ENCODE measurements around the gene GLP2R.

DNA sequence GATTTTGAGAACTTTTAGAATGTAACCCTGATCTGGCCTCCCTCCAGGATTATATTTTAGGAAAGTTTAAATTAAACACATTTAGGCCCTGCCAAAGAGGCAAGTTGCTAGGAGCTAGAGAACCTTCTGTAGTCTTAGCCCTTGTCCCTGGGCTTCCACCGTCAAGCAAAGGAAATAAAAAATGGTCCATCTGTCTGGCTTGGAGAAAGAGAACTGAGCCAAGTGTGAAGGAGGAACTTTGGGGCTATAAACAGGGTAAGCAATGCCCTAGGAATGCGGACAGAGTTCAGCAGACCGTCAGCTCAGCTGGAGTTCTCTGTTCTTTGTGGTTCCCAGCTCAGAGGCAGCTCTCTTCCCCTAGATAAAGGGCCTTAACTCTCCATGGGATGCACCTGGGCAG is 49.7 kb downstream of the GLP2R start:
- TF ChIP-seq, protein P1, sequence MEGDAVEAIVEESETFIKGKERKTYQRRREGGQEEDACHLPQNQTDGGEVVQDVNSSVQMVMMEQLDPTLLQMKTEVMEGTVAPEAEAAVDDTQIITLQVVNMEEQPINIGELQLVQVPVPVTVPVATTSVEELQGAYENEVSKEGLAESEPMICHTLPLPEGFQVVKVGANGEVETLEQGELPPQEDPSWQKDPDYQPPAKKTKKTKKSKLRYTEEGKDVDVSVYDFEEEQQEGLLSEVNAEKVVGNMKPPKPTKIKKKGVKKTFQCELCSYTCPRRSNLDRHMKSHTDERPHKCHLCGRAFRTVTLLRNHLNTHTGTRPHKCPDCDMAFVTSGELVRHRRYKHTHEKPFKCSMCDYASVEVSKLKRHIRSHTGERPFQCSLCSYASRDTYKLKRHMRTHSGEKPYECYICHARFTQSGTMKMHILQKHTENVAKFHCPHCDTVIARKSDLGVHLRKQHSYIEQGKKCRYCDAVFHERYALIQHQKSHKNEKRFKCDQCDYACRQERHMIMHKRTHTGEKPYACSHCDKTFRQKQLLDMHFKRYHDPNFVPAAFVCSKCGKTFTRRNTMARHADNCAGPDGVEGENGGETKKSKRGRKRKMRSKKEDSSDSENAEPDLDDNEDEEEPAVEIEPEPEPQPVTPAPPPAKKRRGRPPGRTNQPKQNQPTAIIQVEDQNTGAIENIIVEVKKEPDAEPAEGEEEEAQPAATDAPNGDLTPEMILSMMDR (IDR thresholded peaks at IDR 0.05; ENCODE audit: insufficient read depth, low read length, poor library complexity, severe bottlenecking), result no peak
- TF ChIP-seq EZH2phosphoT487 (conservative IDR thresholded peaks at IDR 0.05; ENCODE audit: low read length), result no peak
